Measurements from ENCODE around the gene CA4.
"Not testable (repeated sequence)": the region's sequence is repeated elsewhere in the genome, so short reads cannot be mapped to it uniquely, and the experiment has no call there.

The CA4 gene

DNA sequence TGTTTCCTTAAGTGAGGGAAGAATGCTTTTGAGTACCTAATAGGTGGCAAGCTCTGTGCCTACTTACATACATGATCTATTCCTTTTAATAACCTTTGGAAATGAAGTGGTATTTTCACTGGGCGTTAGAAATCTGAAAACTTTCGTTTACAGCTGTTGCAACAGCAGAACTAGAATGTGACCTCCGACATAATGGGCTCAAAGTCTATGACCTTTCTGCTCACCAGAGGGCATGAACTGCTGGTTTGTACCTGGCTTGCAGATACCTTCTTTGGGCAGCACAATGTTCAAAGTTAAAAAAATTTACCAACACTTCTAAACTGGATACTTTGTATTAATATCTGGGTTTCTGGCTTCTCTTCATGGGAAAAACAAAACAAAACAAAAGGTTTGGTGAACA is 24.3 kb downstream of the CA4 start:
- no peak for TF ChIP-seq ARNT (IDR thresholded peaks at IDR 0.05)
- no peak for TF ChIP-seq L3MBTL2 (conservative IDR thresholded peaks at IDR 0.05)
- no peak for TF ChIP-seq ELF4 (IDR thresholded peaks at IDR 0.05)
- TF ChIP-seq SUZ12 (IDR thresholded peaks at IDR 0.05): no peak
- TF ChIP-seq NFRKB (IDR thresholded peaks at IDR 0.05): no peak
- TF ChIP-seq FOXM1 (IDR thresholded peaks at IDR 0.05; ENCODE audit: borderline replicate concordance): no peak
- TF ChIP-seq HDGF (IDR thresholded peaks at IDR 0.05; ENCODE audit: borderline replicate concordance): no peak
- no peak for TF ChIP-seq CTBP1 (IDR thresholded peaks at IDR 0.05; ENCODE audit: borderline replicate concordance)
- TF ChIP-seq FOXA1 (IDR thresholded peaks at IDR 0.05): no peak
- TF ChIP-seq, protein P1, sequence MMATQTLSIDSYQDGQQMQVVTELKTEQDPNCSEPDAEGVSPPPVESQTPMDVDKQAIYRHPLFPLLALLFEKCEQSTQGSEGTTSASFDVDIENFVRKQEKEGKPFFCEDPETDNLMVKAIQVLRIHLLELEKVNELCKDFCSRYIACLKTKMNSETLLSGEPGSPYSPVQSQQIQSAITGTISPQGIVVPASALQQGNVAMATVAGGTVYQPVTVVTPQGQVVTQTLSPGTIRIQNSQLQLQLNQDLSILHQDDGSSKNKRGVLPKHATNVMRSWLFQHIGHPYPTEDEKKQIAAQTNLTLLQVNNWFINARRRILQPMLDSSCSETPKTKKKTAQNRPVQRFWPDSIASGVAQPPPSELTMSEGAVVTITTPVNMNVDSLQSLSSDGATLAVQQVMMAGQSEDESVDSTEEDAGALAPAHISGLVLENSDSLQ (IDR thresholded peaks at IDR 0.05): no peak
- TF ChIP-seq TARDBP (IDR thresholded peaks at IDR 0.05): no peak
- TF ChIP-seq FOXK2 (IDR thresholded peaks at IDR 0.05): no peak
- no peak for TF ChIP-seq ZNF384 (IDR thresholded peaks at IDR 0.05)
- DNase-seq (ENCODE audit: extremely low spot score): no peak
- ChIA-PET POLR2A (no interaction called here), CTCF (no interaction called here)

DNA sequence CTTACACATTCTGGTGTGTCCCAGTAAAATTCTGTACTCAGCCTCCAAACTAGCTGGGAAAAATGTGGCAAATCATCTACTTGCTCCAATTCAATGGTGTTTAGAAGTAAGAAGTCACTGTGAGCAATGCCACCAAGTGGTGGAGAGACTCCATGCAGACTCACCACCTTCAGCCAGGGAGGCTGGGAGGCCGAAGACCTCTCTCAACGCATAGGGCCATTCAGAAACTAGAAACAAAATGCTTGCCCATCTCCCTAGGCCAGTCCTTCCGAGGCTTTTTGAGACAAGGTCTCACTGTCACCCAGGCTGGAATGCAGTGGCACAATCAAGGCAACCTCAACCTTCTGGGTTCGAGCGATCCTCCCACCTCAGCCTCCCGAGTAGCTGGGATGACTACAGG is 25.0 kb downstream of the CA4 start:
- DNase-seq (ENCODE audit: extremely low spot score); POLR2A ChIA-PET: not testable (repeated sequence)
- CTCF ChIA-PET: interaction anchor here (0.6 kb wide), 1 partner anchor 31 kb away, joined by 4 read pairs; no protein-coding TSS in a partner anchor

DNA sequence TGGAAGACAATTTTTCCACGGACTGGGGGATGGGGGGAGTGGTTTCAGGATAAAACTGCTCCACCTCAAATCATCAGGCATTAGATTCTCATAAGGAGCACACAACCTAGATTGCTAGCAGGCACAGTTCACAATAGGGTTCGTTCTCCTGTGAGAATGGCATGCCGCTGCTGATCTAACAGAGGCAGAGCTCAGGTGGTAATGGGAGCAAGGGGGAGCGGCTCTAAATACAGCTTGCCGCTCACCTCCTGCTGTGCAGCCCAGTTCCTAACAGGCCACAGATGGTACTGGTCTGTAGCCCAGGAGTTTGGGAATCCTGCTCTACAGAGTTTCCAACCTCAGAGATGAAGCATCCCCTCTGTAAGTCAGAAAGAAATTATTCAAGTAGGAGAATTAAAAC is 27.0 kb downstream of the CA4 start:
- DNase-seq (ENCODE audit: extremely low spot score); POLR2A ChIA-PET; CTCF ChIA-PET: not testable (repeated sequence)

DNA sequence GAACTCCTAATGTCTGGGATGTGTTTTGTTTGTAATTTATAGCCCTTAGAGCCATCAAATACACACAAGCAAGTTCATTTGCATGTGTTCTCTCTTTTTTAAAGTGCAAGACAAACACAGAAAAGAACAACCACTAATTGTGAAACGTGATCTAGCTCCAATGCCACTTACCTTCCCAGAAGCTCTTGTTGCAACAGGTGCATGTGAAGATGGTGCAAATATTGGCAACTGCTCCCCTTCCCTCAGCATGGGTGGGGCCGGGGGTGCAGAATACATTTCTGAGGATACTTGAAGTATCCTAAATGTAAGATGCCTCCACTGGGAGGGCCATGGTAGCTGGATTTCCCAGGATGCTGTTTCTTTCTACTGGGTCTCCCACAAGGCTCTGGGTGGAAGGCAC is 28.4 kb downstream of the CA4 start:
- CTCF ChIA-PET: interaction anchor here (1.2 kb wide), 1 partner anchor 35 kb away, joined by 3 read pairs; no protein-coding TSS in a partner anchor
- DNase-seq (ENCODE audit: extremely low spot score); POLR2A ChIA-PET: not testable (repeated sequence)

DNA sequence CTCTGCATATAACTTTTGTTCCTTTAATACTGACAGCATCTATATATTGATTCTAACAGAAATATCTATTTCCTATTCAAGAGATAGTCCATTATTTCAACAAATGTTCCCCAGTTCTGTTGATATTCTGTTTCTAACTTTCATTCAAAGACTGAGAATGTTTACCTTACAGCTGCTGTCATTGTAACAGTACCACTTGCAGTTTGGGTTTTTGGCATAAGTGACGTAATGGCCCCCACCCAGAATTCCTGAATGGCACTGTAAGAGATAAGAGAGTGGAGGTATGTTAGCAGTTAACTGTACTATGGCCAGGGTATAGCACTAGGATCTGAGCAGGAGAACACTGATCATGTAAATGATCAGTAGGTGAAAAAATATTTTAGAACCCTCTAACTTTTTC is 30.6 kb downstream of the CA4 start:
- POLR2A ChIA-PET; DNase-seq (ENCODE audit: extremely low spot score); CTCF ChIA-PET: not testable (repeated sequence)

DNA sequence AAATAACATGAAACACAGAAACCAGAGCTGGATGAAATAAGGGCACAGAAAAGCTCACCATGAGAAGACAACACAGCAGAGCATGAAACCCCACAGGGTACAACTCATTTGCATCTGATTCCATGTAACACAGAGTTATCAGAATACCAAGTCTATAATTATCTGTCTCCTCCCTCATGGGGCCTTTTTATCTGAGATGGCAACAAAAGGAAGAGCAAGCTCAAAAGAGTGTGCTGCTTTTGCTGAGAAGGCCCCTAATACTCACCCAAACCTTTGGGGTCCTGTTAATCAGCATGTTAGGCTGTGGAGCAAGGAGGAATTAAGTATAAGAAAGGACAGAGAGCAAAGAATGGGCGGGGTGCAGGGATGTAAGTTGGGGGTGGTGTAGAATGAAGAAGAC is 36.6 kb downstream of the CA4 start:
- DNase-seq (ENCODE audit: extremely low spot score); CTCF ChIA-PET; POLR2A ChIA-PET: not testable (repeated sequence)

DNA sequence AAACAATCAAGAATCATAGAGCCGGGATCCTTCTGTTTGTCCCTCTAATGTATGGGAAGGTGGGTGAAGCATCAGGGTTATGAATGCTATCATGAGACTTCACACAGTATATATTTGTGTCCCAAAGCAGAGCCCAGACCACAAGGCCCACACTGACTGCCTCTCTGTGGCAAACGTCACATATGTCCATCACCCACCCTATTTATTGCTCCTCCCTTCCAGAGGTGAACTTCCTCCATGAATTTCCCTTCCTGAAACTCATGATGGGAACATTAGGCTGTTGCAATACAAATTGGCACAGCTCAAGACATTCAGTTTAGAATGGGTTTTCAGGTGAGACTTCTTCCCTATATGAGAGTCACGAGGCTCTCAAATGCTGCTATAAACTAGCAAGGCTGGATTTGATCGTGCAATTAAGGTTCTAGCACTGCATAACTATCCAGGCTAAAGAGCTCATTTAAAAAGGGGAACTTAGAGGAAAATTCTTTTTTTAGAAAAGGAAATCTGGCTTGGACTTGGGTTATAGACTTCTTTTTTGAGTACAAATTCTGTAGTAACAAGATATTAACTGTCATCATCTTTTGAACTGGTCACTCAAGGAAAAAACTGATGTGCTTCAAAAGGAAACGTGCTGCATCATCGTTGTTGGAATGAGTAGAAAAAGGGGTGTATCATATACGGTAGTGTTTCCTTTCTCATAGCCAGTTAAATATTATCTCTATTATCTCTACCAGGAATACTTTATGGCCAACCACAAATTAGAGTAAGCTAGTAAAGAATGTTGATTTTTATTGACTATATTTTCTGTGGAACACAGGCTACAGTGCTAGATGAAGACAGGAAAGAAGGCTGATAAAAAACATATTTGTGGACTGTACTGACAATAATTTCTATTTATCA is 37.3 kb downstream of the CA4 start:
- DNase-seq (ENCODE audit: extremely low spot score); POLR2A ChIA-PET: not testable (repeated sequence)
- CTCF ChIA-PET: interaction anchor here (0.7 kb wide), 2 partner anchors 99 to 204 kb away, joined by 3 read pairs; no protein-coding TSS in a partner anchor

DNA sequence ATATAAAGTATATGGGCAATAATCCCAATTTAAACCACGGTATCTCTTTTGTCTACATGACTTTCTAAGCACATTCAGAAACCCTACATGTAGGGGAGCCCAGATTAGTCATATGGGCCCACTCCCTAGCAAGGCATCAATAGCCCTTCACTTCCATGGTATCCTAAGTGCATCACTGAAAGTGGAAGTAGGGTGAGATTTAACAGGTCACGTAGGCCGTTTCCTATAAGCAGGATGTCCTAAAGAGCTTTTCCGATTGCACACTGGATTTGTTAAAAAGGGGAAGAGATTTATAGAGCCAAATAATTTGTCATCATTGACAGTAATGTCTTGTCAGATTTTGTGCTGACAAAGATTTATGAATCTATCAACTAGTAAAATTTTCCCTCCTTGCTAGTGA is 39.0 kb downstream of the CA4 start:
- ChIA-PET CTCF (no interaction called here), POLR2A (no interaction called here)
- no peak for DNase-seq (ENCODE audit: extremely low spot score)
- TF ChIP-seq L3MBTL2 (conservative IDR thresholded peaks at IDR 0.05): no peak
- TF ChIP-seq ZNF384 (IDR thresholded peaks at IDR 0.05): no peak
- no peak for TF ChIP-seq FOXK2 (IDR thresholded peaks at IDR 0.05)
- no peak for TF ChIP-seq FOXM1 (IDR thresholded peaks at IDR 0.05; ENCODE audit: borderline replicate concordance)
- no peak for TF ChIP-seq HDGF (IDR thresholded peaks at IDR 0.05; ENCODE audit: borderline replicate concordance)
- no peak for TF ChIP-seq FOXA1 (IDR thresholded peaks at IDR 0.05)
- TF ChIP-seq, protein P1 (IDR thresholded peaks at IDR 0.05): no peak
- no peak for TF ChIP-seq LEF1 (IDR thresholded peaks at IDR 0.05; ENCODE audit: borderline replicate concordance)
- no peak for TF ChIP-seq ARNT (IDR thresholded peaks at IDR 0.05)

DNA sequence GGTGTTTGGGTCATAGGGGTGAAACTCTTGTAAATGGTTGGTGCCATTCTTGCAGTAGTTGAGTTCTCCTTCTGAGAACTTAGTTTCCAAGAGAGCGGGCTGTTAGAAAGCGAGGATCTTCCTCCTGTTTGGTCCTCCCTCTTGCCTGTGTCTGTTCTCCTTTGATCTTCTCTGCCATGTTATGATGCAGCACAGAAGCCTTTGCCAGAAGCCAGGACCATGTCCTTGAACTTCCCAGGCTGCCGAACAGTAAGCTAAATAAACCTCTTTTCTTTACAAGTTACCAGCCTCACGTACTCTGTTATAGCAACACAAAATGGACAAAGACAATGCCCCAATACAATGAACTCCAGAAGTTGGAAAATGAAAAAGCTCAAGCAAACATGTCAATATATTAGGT is 40.3 kb downstream of the CA4 start:
- DNase-seq (ENCODE audit: extremely low spot score); CTCF ChIA-PET; POLR2A ChIA-PET: not testable (repeated sequence)

DNA sequence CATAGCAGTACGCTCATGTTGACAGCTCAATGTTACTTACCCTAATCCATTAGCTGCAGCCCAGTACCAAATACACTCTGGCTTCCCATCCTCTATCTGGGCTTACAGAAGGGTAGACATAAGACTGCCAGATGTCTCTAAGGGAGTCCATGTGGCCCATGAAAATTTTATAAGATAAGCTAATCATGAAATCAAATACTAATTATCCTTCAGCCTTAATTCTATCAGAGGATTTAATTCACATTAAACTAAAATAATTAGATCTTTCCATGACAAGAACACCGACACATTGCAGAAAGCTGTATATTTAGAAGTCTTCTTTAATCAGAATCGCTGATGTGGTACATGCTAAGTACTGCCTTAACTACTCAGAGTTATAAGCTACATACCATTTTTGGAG is 43.3 kb downstream of the CA4 start:
- CTCF ChIA-PET: not testable (repeated sequence)

More for the DNA sequence above, 43.3 kb downstream of the CA4 start:
- DNase-seq (ENCODE audit: extremely low spot score); POLR2A ChIA-PET: not testable (repeated sequence)
